Karpas-422 (cell line): ENCODE measurements around the gene ANKIB1. TPM values are rescaled to one million over a fixed set of nuclear protein-coding genes. Genes with fewer than 3 reads are reported as not detected.
"Not testable (repeated sequence)": the region's sequence is repeated elsewhere in the genome, so short reads cannot be mapped to it uniquely, and the experiment has no call there.

Experiments used
- DNase-seq: peaks from one replicate; pipeline ENCODE4 v3.0.0-alpha.2; 2015
- H2AFZ ChIP-seq: fragments of 200-600 bp; sonication (generic); 2 replicates; pipeline ENCODE4 v1.6.1; 2014; ENCODE audit warnings: antibody characterized with exemption, low read length, mixed read lengths
- H3K27ac ChIP-seq: fragments of 200-600 bp; sonication (generic); 2 replicates; pipeline ENCODE4 v1.5.1; 2014; ENCODE audit warnings: mild to moderate bottlenecking, low read length, moderate library complexity
- H3K27me3 ChIP-seq: fragments of 200-600 bp; sonication (generic); 2 replicates; pipeline ENCODE4 v1.6.1; 2014; ENCODE audit warnings: low read length, mixed read lengths
- H3K36me3 ChIP-seq: fragments of 200-600 bp; sonication (generic); 2 replicates; pipeline ENCODE4 v1.6.1; 2014; ENCODE audit warnings: low read length, mixed read lengths; ENCODE audit not compliant: insufficient read depth
- H3K4me1 ChIP-seq: fragments of 200-600 bp; sonication (generic); 2 replicates; pipeline ENCODE4 v1.6.1; 2014; ENCODE audit warnings: mild to moderate bottlenecking, low read length, mixed read lengths
- H3K4me2 ChIP-seq: fragments of 200-600 bp; sonication (generic); 2 replicates; pipeline ENCODE4 v1.6.1; 2014; ENCODE audit warnings: low read length, low read depth, mild to moderate bottlenecking; ENCODE audit not compliant: poor library complexity, severe bottlenecking
- H3K4me3 ChIP-seq: fragments of 200-600 bp; sonication (generic); 2 replicates; pipeline ENCODE4 v1.5.1; 2014; ENCODE audit warnings: mild to moderate bottlenecking, antibody characterized with exemption, low read length, mixed read lengths
- H3K79me2 ChIP-seq: fragments of 200-600 bp; sonication (generic); 2 replicates; pipeline ENCODE4 v1.6.1; 2014; ENCODE audit warnings: mild to moderate bottlenecking, low read length, mixed read lengths
- H3K9ac ChIP-seq: fragments of 200-600 bp; sonication (generic); 2 replicates; pipeline ENCODE4 v1.6.0; 2014; ENCODE audit warnings: low read length
- H3K9me2 ChIP-seq: fragments of 200-600 bp; sonication (generic), shearing (Covaris generic); replicated peaks from 2 replicates; pipeline ENCODE4 v1.6.0; 2014; ENCODE audit warnings: mild to moderate bottlenecking, low read length, moderate library complexity; ENCODE audit not compliant: insufficient read depth
- H3K9me3 ChIP-seq: fragments of 300-700, 200-600 bp; sonication (generic); 2 replicates; pipeline ENCODE4 v1.6.1; 2014; ENCODE audit warnings: low read length, mixed read lengths
- H4K20me1 ChIP-seq: fragments of 200-600 bp; sonication (generic); 2 replicates; pipeline ENCODE4 v1.6.1; 2014; ENCODE audit warnings: mild to moderate bottlenecking, antibody characterized with exemption, low read length, low read depth; ENCODE audit not compliant: insufficient read depth
- total RNA-seq: library from RNA; depleted of rRNA; stranded (reverse); fragments of >200 nt; shearing (Covaris generic); gene quantifications from 2 replicates; pipeline ENCODE4 v1.2.3, GENCODE V29; 2014; ENCODE audit warnings: low replicate concordance

ANKIB1 gene
- total RNA-seq, 1 experiment from 2014 or later, result 52.7 TPM

DNA sequence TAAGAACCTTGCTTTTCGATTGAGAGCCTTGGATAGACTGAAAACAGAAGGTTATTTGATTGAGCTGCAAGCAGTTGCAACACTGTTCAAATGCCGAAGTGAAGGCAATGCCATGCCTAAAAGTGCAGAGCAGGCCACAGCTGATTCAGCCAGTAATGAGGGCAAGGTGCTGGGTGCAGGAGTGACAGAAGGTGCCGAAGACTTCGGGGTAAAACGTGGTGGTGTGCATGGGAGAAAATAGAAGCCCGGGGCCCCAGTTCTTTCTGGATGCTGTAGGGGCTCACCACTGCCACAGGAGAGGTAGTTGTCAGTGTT is 157.9 kb downstream of the ANKIB1 start:
- Histone ChIP-seq H3K4me2 (no peak overlapping the region), H2AFZ (no peak overlapping the region), H4K20me1 (no peaks in the 10 kb centered on the region), H3K9ac (no peak overlapping the region), H3K4me3 (no peak overlapping the region), H3K9me3 (no peaks in the 10 kb centered on the region), H3K36me3 (peaks cover 14% of the 10 kb centered on the region), H3K27ac (no peak overlapping the region), H3K9me2 (no peaks in the 10 kb centered on the region), H3K27me3 (no peaks in the 10 kb centered on the region), H3K79me2 (no peaks in the 10 kb centered on the region), H3K4me1 (peaks cover 12% of the 10 kb centered on the region)
- DNase-seq, result no peak

DNA sequence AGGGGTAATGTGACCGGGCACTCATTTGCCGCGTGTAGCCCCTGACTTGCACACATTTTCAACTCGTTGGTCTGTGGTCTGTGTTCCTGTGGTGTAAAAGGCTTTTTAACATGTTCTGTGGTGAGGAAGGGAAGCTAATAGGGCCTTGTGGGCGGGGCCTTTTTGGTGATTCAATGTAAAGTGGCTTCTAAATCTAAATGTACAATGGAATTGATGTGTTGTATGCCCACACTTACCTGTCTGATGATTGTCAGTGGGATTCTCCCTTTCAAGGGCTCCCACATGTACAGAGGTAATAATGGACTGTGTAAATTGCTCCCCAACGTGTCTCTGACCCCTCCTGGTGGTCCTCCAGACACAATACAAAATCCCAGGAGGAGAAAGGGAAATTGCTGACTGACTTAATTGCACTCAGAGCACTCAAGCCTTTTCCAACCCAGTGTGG is 158.4 kb downstream of the ANKIB1 start:
- no peak overlapping the region for H3K9ac ChIP-seq
- H3K79me2 ChIP-seq, result no peaks in the 10 kb centered on the region
- no peaks in the 10 kb centered on the region for H3K9me2 ChIP-seq
- H3K4me3 ChIP-seq, result no peak overlapping the region
- H2AFZ ChIP-seq, result no peak overlapping the region
- H3K27ac ChIP-seq, result no peak overlapping the region
- H3K4me1 ChIP-seq, result peaks cover 12% of the 10 kb centered on the region
- no peaks in the 10 kb centered on the region for H4K20me1 ChIP-seq
- no peak overlapping the region for H3K4me2 ChIP-seq
- no peaks in the 10 kb centered on the region for H3K9me3 ChIP-seq
- H3K36me3 ChIP-seq, result peaks cover 10% of the 10 kb centered on the region
- H3K27me3 ChIP-seq, result no peaks in the 10 kb centered on the region
- DNase-seq, result no peak

DNA sequence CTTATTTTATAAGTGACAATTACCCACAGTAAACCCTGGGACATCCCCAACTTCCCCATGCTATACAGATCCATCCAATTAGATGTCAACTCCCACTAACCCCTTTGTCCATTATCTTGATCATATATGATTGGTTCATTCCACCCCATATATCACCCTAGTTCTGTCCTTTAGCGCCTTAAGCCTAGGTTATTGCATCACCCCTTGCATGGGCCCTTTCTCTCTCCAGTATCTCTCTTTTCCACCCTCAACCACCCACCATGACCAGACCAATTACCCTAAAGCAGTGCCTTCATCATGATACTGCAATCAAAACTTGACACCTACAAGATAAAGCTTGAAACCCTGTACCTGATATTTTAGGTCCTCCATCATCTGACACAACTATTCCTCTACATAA is 163.6 kb downstream of the ANKIB1 start:
- no peak overlapping the region for H3K9ac ChIP-seq
- H3K4me3 ChIP-seq, result no peak overlapping the region
- H3K79me2 ChIP-seq, result no peaks in the 10 kb centered on the region
- no peaks in the 10 kb centered on the region for H3K27me3 ChIP-seq
- H3K4me1 ChIP-seq, result no peaks in the 10 kb centered on the region
- H3K36me3 ChIP-seq, result no peaks in the 10 kb centered on the region; the same call in 1 of the 2 replicates
- H2AFZ ChIP-seq, result no peak overlapping the region
- H3K4me2 ChIP-seq, result no peak overlapping the region
- no peaks in the 10 kb centered on the region for H3K9me3 ChIP-seq
- H4K20me1 ChIP-seq, result no peaks in the 10 kb centered on the region
- DNase-seq, result no peak
- H3K27ac ChIP-seq, result no peak overlapping the region
- no peaks in the 10 kb centered on the region for H3K9me2 ChIP-seq

DNA sequence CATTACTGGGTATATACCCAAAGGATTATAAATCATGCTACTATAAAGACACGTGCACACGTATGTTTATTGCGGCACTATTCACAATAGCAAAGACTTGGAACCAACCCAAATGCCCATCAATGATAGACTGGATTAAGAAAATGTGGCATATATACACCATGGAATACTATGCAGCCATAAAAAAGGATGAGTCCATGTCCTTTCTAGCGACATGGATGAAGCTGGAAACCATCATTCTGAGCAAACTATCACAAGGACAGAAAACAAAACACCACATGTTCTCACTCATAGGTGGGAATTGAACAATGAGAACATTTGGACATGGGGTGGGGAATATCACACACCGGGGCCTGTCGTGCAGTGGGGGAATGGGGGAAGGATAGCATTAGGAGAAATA is 164.4 kb downstream of the ANKIB1 start:
- not testable (repeated sequence) for H3K79me2 ChIP-seq, H4K20me1 ChIP-seq, H3K9ac ChIP-seq, DNase-seq, H3K36me3 ChIP-seq, H3K9me3 ChIP-seq, H3K4me2 ChIP-seq, H3K4me1 ChIP-seq, H3K4me3 ChIP-seq, H3K27me3 ChIP-seq, H2AFZ ChIP-seq, H3K27ac ChIP-seq, H3K9me2 ChIP-seq

DNA sequence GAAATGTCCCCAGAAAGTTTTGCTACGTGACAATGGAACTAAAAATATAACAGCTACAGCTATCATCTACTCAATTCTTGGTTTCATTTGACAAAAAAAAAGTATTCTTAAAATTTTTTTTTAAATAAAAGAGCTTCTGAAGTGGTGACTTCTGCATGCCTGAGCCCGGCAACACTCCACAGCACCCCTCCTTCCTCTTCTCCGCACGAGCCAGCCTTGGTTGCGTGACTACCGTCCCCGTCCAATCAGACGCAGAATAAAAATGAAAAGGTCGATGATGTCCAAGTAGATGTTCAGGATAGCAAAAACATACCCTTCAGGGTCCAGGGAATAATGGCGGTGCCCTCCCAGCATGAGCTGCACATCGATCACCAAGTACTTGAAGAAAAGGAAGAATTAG is 167.0 kb downstream of the ANKIB1 start:
- Histone ChIP-seq H4K20me1 (no peaks in the 10 kb centered on the region), H3K79me2 (no peaks in the 10 kb centered on the region), H3K4me1 (no peaks in the 10 kb centered on the region), H3K4me2 (no peak overlapping the region), H3K27ac (no peak overlapping the region), H2AFZ (no peak overlapping the region), H3K9ac (no peak overlapping the region), H3K9me3 (no peaks in the 10 kb centered on the region), H3K4me3 (no peak overlapping the region), H3K9me2 (no peaks in the 10 kb centered on the region), H3K27me3 (no peaks in the 10 kb centered on the region), H3K36me3 (no peaks in the 10 kb centered on the region)
- no peak for DNase-seq

DNA sequence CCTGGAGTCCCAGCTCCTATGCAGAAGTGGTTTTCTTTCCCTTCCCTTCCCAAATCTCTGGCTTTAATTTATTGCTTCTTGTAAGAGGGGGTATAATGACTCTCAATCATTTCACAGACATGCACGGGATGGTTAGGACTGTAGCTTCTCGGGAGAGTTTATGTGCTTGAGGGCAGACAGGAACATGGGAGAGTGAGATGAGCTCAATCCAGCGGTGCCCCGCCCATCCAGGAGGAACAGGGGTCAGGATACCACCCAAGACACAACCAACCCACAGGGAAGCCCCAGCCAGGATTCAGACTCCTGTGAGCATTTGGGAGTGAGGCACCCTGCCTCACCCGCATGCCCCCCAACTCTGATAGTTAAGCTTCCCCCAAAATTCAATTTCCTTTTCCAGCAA is 167.8 kb downstream of the ANKIB1 start:
- H2AFZ ChIP-seq, result no peak overlapping the region
- H3K36me3 ChIP-seq, result no peaks in the 10 kb centered on the region
- H3K9me2 ChIP-seq, result no peaks in the 10 kb centered on the region
- H3K27ac ChIP-seq, result no peak overlapping the region
- H4K20me1 ChIP-seq, result no peaks in the 10 kb centered on the region
- H3K9ac ChIP-seq, result no peak overlapping the region
- DNase-seq, result no peak
- no peaks in the 10 kb centered on the region for H3K4me1 ChIP-seq
- H3K27me3 ChIP-seq, result no peaks in the 10 kb centered on the region
- H3K4me2 ChIP-seq, result no peak overlapping the region
- H3K9me3 ChIP-seq, result no peaks in the 10 kb centered on the region
- H3K79me2 ChIP-seq, result no peaks in the 10 kb centered on the region
- H3K4me3 ChIP-seq, result no peak overlapping the region

DNA sequence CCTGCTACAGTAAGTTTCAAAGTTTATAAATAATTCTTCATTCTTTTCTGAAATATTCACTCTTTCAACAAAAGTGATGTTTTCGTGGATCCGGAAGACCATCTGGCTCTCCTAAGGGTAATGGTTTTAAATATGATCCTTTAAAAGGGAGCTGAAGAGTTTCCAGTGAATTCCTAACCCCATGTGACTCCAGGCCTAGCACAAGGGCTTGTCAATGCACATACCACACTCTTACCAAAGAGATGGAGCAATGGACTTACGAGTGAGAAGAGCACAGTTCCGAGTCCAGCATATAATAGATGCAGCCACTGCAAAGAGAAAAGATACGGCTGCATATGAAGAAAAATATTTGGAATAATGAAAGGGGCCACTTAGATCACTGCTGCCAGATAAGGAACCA is 169.5 kb downstream of the ANKIB1 start:
- Histone ChIP-seq H3K4me3 (no peak overlapping the region), H3K27ac (no peak overlapping the region), H4K20me1 (no peaks in the 10 kb centered on the region), H3K9ac (no peak overlapping the region), H3K9me2 (no peaks in the 10 kb centered on the region), H3K27me3 (no peaks in the 10 kb centered on the region), H3K9me3 (no peaks in the 10 kb centered on the region), H3K4me2 (no peak overlapping the region), H2AFZ (no peak overlapping the region), H3K79me2 (no peaks in the 10 kb centered on the region), H3K4me1 (no peaks in the 10 kb centered on the region), H3K36me3 (no peaks in the 10 kb centered on the region)
- DNase-seq, result no peak

DNA sequence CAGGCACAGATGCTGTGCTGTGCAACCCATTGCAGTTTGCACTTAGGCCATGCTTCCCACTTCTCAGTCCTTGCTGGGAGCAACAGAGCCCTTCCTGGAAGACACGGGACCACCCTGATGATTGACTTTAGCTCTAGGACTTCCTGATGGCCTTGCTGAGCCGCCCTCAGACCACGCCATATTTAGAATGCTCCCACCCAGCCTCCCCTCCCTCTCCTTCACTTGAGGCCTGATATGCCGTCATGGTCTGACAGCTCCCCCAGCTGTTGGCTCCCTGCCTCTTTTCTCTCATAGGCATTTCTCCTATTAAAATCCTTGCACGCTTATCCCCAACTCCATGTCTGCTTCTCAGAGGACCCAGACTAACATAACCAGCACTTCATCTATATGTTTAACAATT is 172.1 kb downstream of the ANKIB1 start:
- H3K36me3 ChIP-seq, result no peaks in the 10 kb centered on the region
- H3K4me3 ChIP-seq, result no peak overlapping the region
- no peak overlapping the region for H3K9ac ChIP-seq
- no peaks in the 10 kb centered on the region for H3K27me3 ChIP-seq
- H3K9me2 ChIP-seq, result no peaks in the 10 kb centered on the region
- H3K4me2 ChIP-seq, result no peak overlapping the region
- no peak overlapping the region for H3K27ac ChIP-seq
- H4K20me1 ChIP-seq, result no peaks in the 10 kb centered on the region
- no peaks in the 10 kb centered on the region for H3K79me2 ChIP-seq
- H2AFZ ChIP-seq, result no peak overlapping the region
- no peaks in the 10 kb centered on the region; the same call in 1 of the 2 replicates for H3K4me1 ChIP-seq
- H3K9me3 ChIP-seq, result no peaks in the 10 kb centered on the region
- DNase-seq, result no peak
